Measurements from ENCODE around the gene MAL. TPM values are rescaled to one million over a fixed set of nuclear protein-coding genes. Genes with fewer than 3 reads are reported as not detected.

Gene MAL
- total RNA-seq, 1 experiment from 2014 or later: not detected

GRCh38 chr2:94984964-94985575, 40.4 kb upstream of the MAL start:
- no peak overlapping the region for H3K27ac Mint-ChIP-seq (ENCODE audit: low read depth, unreplicated experiment)
- TF ChIP-seq CTCF (IDR thresholded peaks at IDR 0.05; ENCODE audit: unreplicated experiment): no peak
- intact Hi-C loops (cut with micrococcal nuclease): no loop called here
- no peaks in the 10 kb centered on the region for H3K4me1 Mint-ChIP-seq (ENCODE audit: insufficient read depth, unreplicated experiment)
- no peaks in the 10 kb centered on the region for H3K36me3 Mint-ChIP-seq (ENCODE audit: insufficient read depth, unreplicated experiment)
- no peaks in the 10 kb centered on the region for H3K9me3 Mint-ChIP-seq (ENCODE audit: unreplicated experiment)
- ChIA-PET POLR2A (interaction anchor here (0.6 kb wide), 1 partner anchor 201 kb away, joined by 3 read pairs; no protein-coding TSS in a partner anchor), CTCF (interaction anchor here (0.7 to 3.0 kb wide), 11 partner anchors 9 to 93 kb away, joined by 3 to 13 read pairs (median 4); no protein-coding TSS in a partner anchor)
- DNase-seq (ENCODE audit: unreplicated experiment): no peak
- peaks cover 47% of the 10 kb centered on the region for H3K27me3 Mint-ChIP-seq (ENCODE audit: insufficient read depth, unreplicated experiment)
- H3K4me3 Mint-ChIP-seq (ENCODE audit: unreplicated experiment): no peak overlapping the region
- BruUV-seq (replicated peaks): no TSS peak

GRCh38 chr2:94985636-94986035, 39.9 kb upstream of the MAL start:
- no TSS peak for BruUV-seq (replicated peaks)
- intact Hi-C loops (cut with micrococcal nuclease): loop anchor here (1.0 kb wide), 1 partner anchor 95 kb away; no protein-coding TSS in a partner anchor
- H3K36me3 Mint-ChIP-seq (ENCODE audit: insufficient read depth, unreplicated experiment): no peaks in the 10 kb centered on the region
- no peaks in the 10 kb centered on the region for H3K9me3 Mint-ChIP-seq (ENCODE audit: unreplicated experiment)
- no peak for TF ChIP-seq CTCF (IDR thresholded peaks at IDR 0.05; ENCODE audit: unreplicated experiment)
- DNase-seq (ENCODE audit: unreplicated experiment): no peak
- H3K27me3 Mint-ChIP-seq (ENCODE audit: insufficient read depth, unreplicated experiment): peaks cover 53% of the 10 kb centered on the region
- no peak overlapping the region for H3K27ac Mint-ChIP-seq (ENCODE audit: low read depth, unreplicated experiment)
- POLR2A ChIA-PET: interaction anchor here (0.6 kb wide), 1 partner anchor 202 kb away, joined by 3 read pairs; no protein-coding TSS in a partner anchor
- CTCF ChIA-PET: interaction anchor here (0.7 to 3.0 kb wide), 20 partner anchors 8 to 1391 kb away, joined by 3 to 17 read pairs (median 4); no protein-coding TSS in a partner anchor
- H3K4me1 Mint-ChIP-seq (ENCODE audit: insufficient read depth, unreplicated experiment): no peaks in the 10 kb centered on the region
- H3K4me3 Mint-ChIP-seq (ENCODE audit: unreplicated experiment): no peak overlapping the region

GRCh38 chr2:94986392-94986963, 39.0 kb upstream of the MAL start:
- peak; percentile 68 for TF ChIP-seq CTCF (IDR thresholded peaks at IDR 0.05; ENCODE audit: unreplicated experiment)
- ChIA-PET CTCF (interaction anchor here (0.7 to 3.0 kb wide), 25 partner anchors 7 to 1390 kb away, joined by 3 to 17 read pairs (median 4); no protein-coding TSS in a partner anchor), POLR2A (interaction anchor here (0.7 kb wide), 1 partner anchor 16 kb away, joined by 3 read pairs; no protein-coding TSS in a partner anchor)
- peak; percentile 64 for DNase-seq (ENCODE audit: unreplicated experiment)
- Mint-ChIP-seq H3K4me3 (ENCODE audit: unreplicated experiment) (no peak overlapping the region), H3K36me3 (ENCODE audit: insufficient read depth, unreplicated experiment) (no peaks in the 10 kb centered on the region), H3K27ac (ENCODE audit: low read depth, unreplicated experiment) (no peak overlapping the region), H3K27me3 (ENCODE audit: insufficient read depth, unreplicated experiment) (peaks cover 56% of the 10 kb centered on the region), H3K4me1 (ENCODE audit: insufficient read depth, unreplicated experiment) (no peaks in the 10 kb centered on the region), H3K9me3 (ENCODE audit: unreplicated experiment) (no peaks in the 10 kb centered on the region)
- BruUV-seq (replicated peaks): no TSS peak
- intact Hi-C loops (cut with micrococcal nuclease): loop anchor here (1.0 kb wide), 1 partner anchor 94 kb away; no protein-coding TSS in a partner anchor

Data from MCF 10A (cell line).